ENCODE results near the gene AFAP1L1.

AFAP1L1 gene

GRCh38 chr5:149353911-149354310 is 82.3 kb downstream of the AFAP1L1 start:
- DNase-seq, result no peak

- no peak for DNase-seq
These were observed 84.0 kb downstream of the AFAP1L1 start for GRCh38 chr5:149355688-149356087.

GRCh38 chr5:149356391-149356790 is 84.7 kb downstream of the AFAP1L1 start:
- DNase-seq, result no peak

- peak; percentile 94 for DNase-seq
These were observed 86.0 kb downstream of the AFAP1L1 start, which contains the start of gene PCYOX1L for GRCh38 chr5:149357370-149358293. Gene PCYOX1L, plus strand, starts transcription at chr5:149358046. Its CDS starts 23 bp downstream, at chr5:149358069.

- DNase-seq, result no peak
These were observed 86.6 kb downstream of the AFAP1L1 start for GRCh38 chr5:149358294-149358651.

- DNase-seq, result no peak
These were observed 87.3 kb downstream of the AFAP1L1 start for GRCh38 chr5:149358868-149359495.

GRCh38 chr5:149360272-149360671 is 88.6 kb downstream of the AFAP1L1 start:
- DNase-seq, result no peak

- DNase-seq, result no peak
These were observed 90.9 kb downstream of the AFAP1L1 start for GRCh38 chr5:149362541-149362940.

- DNase-seq, result no peak
These were observed 91.7 kb downstream of the AFAP1L1 start for GRCh38 chr5:149363358-149363757.

GRCh38 chr5:149363936-149364335 is 92.3 kb downstream of the AFAP1L1 start:
- no peak for DNase-seq

GRCh38 chr5:149364719-149365118 is 93.1 kb downstream of the AFAP1L1 start:
- no peak for DNase-seq

GRCh38 chr5:149365418-149365817 is 93.8 kb downstream of the AFAP1L1 start:
- DNase-seq, result no peak

- no peak for DNase-seq
These were observed 94.6 kb downstream of the AFAP1L1 start for GRCh38 chr5:149366169-149366729.

GRCh38 chr5:149367249-149367971 is 95.8 kb downstream of the AFAP1L1 start:
- peak; percentile 85 for DNase-seq

GRCh38 chr5:149367972-149368645 is 96.5 kb downstream of the AFAP1L1 start:
- DNase-seq, result no peak

GRCh38 chr5:149370878-149371277 is 99.2 kb downstream of the AFAP1L1 start:
- no peak for DNase-seq

- DNase-seq, result peak; percentile 49
These were observed 99.8 kb downstream of the AFAP1L1 start for GRCh38 chr5:149371296-149371962.

- peak; percentile 48 for DNase-seq
These were observed 100.6 kb downstream of the AFAP1L1 start for GRCh38 chr5:149372076-149372795.

- DNase-seq, result no peak
These were observed 101.3 kb downstream of the AFAP1L1 start for GRCh38 chr5:149372932-149373331.

GRCh38 chr5:149374303-149374702 is 102.6 kb downstream of the AFAP1L1 start:
- DNase-seq, result no peak

- DNase-seq, result no peak
These were observed 103.1 kb downstream of the AFAP1L1 start for GRCh38 chr5:149374801-149375200.
